GM12891 (cell line): ENCODE measurements around the gene DDX10.

Experiments used
- DNase-seq: peaks from one replicate; pipeline ENCODE4 v3.0.0; 2011; ENCODE audit warnings: low spot score; ENCODE audit not compliant: insufficient read length
- FAIRE-seq: peaks from 2 replicates; lab custom pipeline; 2011; peaks lifted over from hg19 to GRCh38; lab: Jason Lieb, UNC
- PAX5 ChIP-seq: IDR thresholded peaks from 2 replicates; pipeline ENCODE4 v1.6.1; 2011; ENCODE audit warnings: low read length, moderate library complexity, mild to moderate bottlenecking; ENCODE audit not compliant: insufficient read depth, severe bottlenecking
- POLR2A ChIP-seq: IDR thresholded peaks from 2 replicates; pipeline ENCODE4 v1.6.1; 2011; ENCODE audit warnings: low read depth, low read length, control low read depth
- POLR2AphosphoS5 ChIP-seq: IDR thresholded peaks from 2 replicates; pipeline ENCODE4 v1.6.1; 2011; ENCODE audit warnings: low read depth, low read length, control low read depth
- POU2F2 ChIP-seq: IDR thresholded peaks from 2 replicates; pipeline ENCODE4 v1.6.1; 2011; ENCODE audit warnings: low read depth, mild to moderate bottlenecking, control low read depth, low read length, moderate library complexity
- SPI1 ChIP-seq: IDR thresholded peaks from 2 replicates; pipeline ENCODE4 v1.6.1; 2011; ENCODE audit warnings: low read depth, low read length, control low read depth
- TAF1 ChIP-seq: IDR thresholded peaks from 2 replicates; pipeline ENCODE4 v1.6.1; 2011; ENCODE audit warnings: low read depth, low read length, control low read depth

DDX10 gene

GRCh38 chr11:108680271-108680670 is 15.4 kb downstream of the DDX10 start:
- FAIRE-seq = no peak

GRCh38 chr11:108685419-108686130 is 20.7 kb downstream of the DDX10 start:
- FAIRE-seq (no peak), DNase-seq (no peak)

More at GRCh38 chr11:108680271-108680670, 15.4 kb downstream of the DDX10 start:
- DNase-seq = no peak
- no peak for TF ChIP-seq PAX5
- TF ChIP-seq POU2F2 = no peak

GRCh38 chr11:108693852-108694251 is 29.0 kb downstream of the DDX10 start:
- DNase-seq = no peak
- TF ChIP-seq SPI1 (no peak), POLR2AphosphoS5 (no peak), POU2F2 (no peak), POLR2A (no peak), PAX5 (no peak), TAF1 (no peak)
- no peak for FAIRE-seq

More at GRCh38 chr11:108685419-108686130, 20.7 kb downstream of the DDX10 start:
- no peak for TF ChIP-seq SPI1
- no peak for TF ChIP-seq PAX5
- no peak for TF ChIP-seq TAF1
- TF ChIP-seq POU2F2 = no peak
- TF ChIP-seq POLR2A = no peak
- TF ChIP-seq POLR2AphosphoS5 = no peak

GRCh38 chr11:108694846-108695245 is 30.0 kb downstream of the DDX10 start:
- FAIRE-seq = no peak
- TF ChIP-seq POLR2A = no peak
- no peak for TF ChIP-seq SPI1
- no peak for TF ChIP-seq POU2F2
- no peak for TF ChIP-seq TAF1
- no peak for TF ChIP-seq POLR2AphosphoS5
- TF ChIP-seq PAX5 = no peak
- DNase-seq = no peak

GRCh38 chr11:108697872-108698473 is 33.1 kb downstream of the DDX10 start:
- DNase-seq (peak; percentile 29), FAIRE-seq (peak; percentile 81)
- no peak for TF ChIP-seq POLR2A
- peak; percentile 51; the same call in 1 of the 2 replicates for TF ChIP-seq SPI1
- no peak for TF ChIP-seq TAF1

GRCh38 chr11:108698844-108699642 is 34.2 kb downstream of the DDX10 start:
- DNase-seq (no peak), FAIRE-seq (peak; percentile 64)
- no peak for TF ChIP-seq PAX5
- peak; percentile 89 for TF ChIP-seq SPI1

GRCh38 chr11:108703916-108704315 is 39.0 kb downstream of the DDX10 start:
- FAIRE-seq (no peak), DNase-seq (no peak)
- no peak for TF ChIP-seq POLR2A
- TF ChIP-seq SPI1 = no peak
- no peak for TF ChIP-seq TAF1
- TF ChIP-seq POLR2AphosphoS5 = no peak
- TF ChIP-seq PAX5 = no peak

- no peak for TF ChIP-seq POU2F2
- no peak for TF ChIP-seq PAX5
- TF ChIP-seq POLR2AphosphoS5 = no peak
- no peak for TF ChIP-seq POLR2A
- TF ChIP-seq TAF1 = no peak
- TF ChIP-seq SPI1 = no peak
- DNase-seq (no peak), FAIRE-seq (no peak)
These were observed 40.2 kb downstream of the DDX10 start for GRCh38 chr11:108705061-108705460.

- DNase-seq (no peak), FAIRE-seq (no peak)
- TF ChIP-seq POU2F2 = no peak
- no peak for TF ChIP-seq POLR2A
- TF ChIP-seq PAX5 = no peak
- no peak for TF ChIP-seq SPI1
- no peak for TF ChIP-seq POLR2AphosphoS5
- no peak for TF ChIP-seq TAF1
These were observed 43.3 kb downstream of the DDX10 start for GRCh38 chr11:108708173-108708572.

- TF ChIP-seq TAF1 (no peak), SPI1 (no peak), POLR2A (no peak), POU2F2 (no peak), PAX5 (no peak), POLR2AphosphoS5 (no peak)
- no peak for DNase-seq
- no peak for FAIRE-seq
These were observed 44.9 kb downstream of the DDX10 start for GRCh38 chr11:108709741-108710140.
